ENCODE results near the gene MITF. TPM values are rescaled to one million over a fixed set of nuclear protein-coding genes. Genes with fewer than 3 reads are reported as not detected.

MITF gene
- total RNA-seq, 1 donor from 2014 or later: 6.0 TPM

DNA sequence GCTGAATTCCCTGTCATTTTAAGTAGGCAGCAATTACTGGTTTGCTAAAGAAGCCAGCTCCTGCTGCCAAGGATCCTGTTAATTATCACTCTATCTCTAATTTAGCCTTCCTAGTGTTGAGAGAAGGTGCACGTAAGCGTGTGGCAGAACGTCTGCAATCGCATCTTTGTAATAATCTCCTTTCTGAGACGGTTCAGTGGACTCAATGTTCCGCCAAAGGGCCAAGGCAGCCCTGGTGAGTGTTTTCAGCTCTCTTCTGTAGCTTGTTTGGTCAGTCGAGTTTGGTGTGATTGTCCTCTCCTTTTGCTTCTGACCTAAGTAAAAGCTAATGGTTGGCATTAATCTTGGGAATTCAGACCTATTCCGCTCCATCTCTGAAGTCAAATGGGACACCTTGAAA is 24.2 kb downstream of the MITF start:
- Mint-ChIP-seq H3K4me1 (ENCODE audit: low read depth, unreplicated experiment) (peaks cover 39% of the 10 kb centered on the region), H3K4me3 (ENCODE audit: unreplicated experiment) (no peak overlapping the region)
- no peak for TF ChIP-seq EZH2 (IDR thresholded peaks at IDR 0.05; ENCODE audit: insufficient read depth, low read length)
- TF ChIP-seq, protein P1, sequence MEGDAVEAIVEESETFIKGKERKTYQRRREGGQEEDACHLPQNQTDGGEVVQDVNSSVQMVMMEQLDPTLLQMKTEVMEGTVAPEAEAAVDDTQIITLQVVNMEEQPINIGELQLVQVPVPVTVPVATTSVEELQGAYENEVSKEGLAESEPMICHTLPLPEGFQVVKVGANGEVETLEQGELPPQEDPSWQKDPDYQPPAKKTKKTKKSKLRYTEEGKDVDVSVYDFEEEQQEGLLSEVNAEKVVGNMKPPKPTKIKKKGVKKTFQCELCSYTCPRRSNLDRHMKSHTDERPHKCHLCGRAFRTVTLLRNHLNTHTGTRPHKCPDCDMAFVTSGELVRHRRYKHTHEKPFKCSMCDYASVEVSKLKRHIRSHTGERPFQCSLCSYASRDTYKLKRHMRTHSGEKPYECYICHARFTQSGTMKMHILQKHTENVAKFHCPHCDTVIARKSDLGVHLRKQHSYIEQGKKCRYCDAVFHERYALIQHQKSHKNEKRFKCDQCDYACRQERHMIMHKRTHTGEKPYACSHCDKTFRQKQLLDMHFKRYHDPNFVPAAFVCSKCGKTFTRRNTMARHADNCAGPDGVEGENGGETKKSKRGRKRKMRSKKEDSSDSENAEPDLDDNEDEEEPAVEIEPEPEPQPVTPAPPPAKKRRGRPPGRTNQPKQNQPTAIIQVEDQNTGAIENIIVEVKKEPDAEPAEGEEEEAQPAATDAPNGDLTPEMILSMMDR (IDR thresholded peaks at IDR 0.05; ENCODE audit: insufficient read depth, low read depth, low read length): no peak

DNA sequence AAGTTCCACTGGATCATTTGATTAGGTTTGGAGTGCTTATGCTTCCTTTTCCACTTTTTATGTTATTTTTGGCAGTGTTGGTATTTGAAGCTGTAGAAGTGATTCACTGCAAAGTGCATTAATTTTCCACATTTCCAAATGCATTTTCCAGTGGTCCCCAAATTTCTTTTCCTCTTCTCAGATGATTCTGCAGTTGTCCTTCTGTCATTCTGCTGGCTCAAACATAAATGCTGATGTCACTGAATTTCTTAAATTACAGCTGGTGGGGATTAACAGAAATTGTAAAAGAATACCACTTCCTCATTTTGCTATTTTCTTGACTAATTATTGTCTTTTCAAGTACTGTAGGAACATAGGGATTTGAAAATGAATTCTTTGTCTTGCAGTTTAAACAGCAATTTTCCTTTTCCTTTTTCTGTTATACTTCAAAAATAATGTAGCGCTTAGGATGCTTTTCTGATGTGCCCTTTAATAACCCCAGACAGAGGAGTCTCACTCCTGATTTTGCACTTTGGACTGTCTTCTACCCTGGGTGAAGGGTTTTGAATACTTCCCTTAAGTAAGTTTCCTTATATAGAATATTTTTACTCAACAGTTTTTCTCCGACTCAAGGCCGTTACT is 25.0 kb downstream of the MITF start:
- FAIRE-seq: no peak
- no peaks in the 10 kb centered on the region for H3K27me3 ChIP-seq (ENCODE audit: insufficient read depth, low read length)
- Mint-ChIP-seq H3K9me3 (ENCODE audit: unreplicated experiment) (no peaks in the 10 kb centered on the region), H3K4me3 (ENCODE audit: unreplicated experiment) (no peak overlapping the region), H3K27me3 (ENCODE audit: low read depth, unreplicated experiment) (no peaks in the 10 kb centered on the region), H3K4me1 (ENCODE audit: low read depth, unreplicated experiment) (peaks cover 39% of the 10 kb centered on the region), H3K36me3 (ENCODE audit: low read depth, unreplicated experiment) (peaks cover 2% of the 10 kb centered on the region), H3K27ac (ENCODE audit: unreplicated experiment) (peak overlapping the region; percentile 75)
- no peaks in the 10 kb centered on the region for H3K36me3 ChIP-seq (ENCODE audit: insufficient read depth, low read length)
- H3K27ac ChIP-seq (ENCODE audit: low read depth, low read length): no peak overlapping the region
- no peaks in the 10 kb centered on the region for H4K20me1 ChIP-seq (ENCODE audit: insufficient read depth, low read length)
- no peak for TF ChIP-seq EZH2 (IDR thresholded peaks at IDR 0.05; ENCODE audit: insufficient read depth, low read length)
- TF ChIP-seq, protein P1 (IDR thresholded peaks at IDR 0.05; ENCODE audit: insufficient read depth, low read depth, low read length): no peak
- H3K4me1 ChIP-seq (ENCODE audit: insufficient read depth, low read length): peaks cover 26% of the 10 kb centered on the region
- H3K79me2 ChIP-seq (ENCODE audit: insufficient read depth, low read length): no peaks in the 10 kb centered on the region
- no peak overlapping the region for H2AFZ ChIP-seq (ENCODE audit: low read depth, low read length)
- DNase-seq (ENCODE audit: low read depth): peak; percentile 41
- H3K9me3 ChIP-seq (ENCODE audit: insufficient read depth, low read depth, low read length): no peaks in the 10 kb centered on the region
- H3K9ac ChIP-seq (ENCODE audit: low read length): no peak overlapping the region
- H3K4me3 ChIP-seq (ENCODE audit: insufficient read depth, low read depth, low read length): no peak overlapping the region
- peak overlapping the region; percentile 32 for H3K4me2 ChIP-seq (ENCODE audit: low read length)

More for the DNA sequence above, 24.2 kb downstream of the MITF start:
- Histone ChIP-seq H4K20me1 (ENCODE audit: insufficient read depth, low read length) (no peaks in the 10 kb centered on the region), H3K27ac (ENCODE audit: low read depth, low read length) (no peak overlapping the region), H3K79me2 (ENCODE audit: insufficient read depth, low read length) (no peaks in the 10 kb centered on the region), H3K9me3 (ENCODE audit: insufficient read depth, low read depth, low read length) (no peaks in the 10 kb centered on the region), H3K4me3 (ENCODE audit: insufficient read depth, low read depth, low read length) (no peak overlapping the region), H3K4me2 (ENCODE audit: low read length) (no peak overlapping the region), H3K9ac (ENCODE audit: low read length) (no peak overlapping the region), H2AFZ (ENCODE audit: low read depth, low read length) (no peak overlapping the region), H3K36me3 (ENCODE audit: insufficient read depth, low read length) (no peaks in the 10 kb centered on the region), H3K27me3 (ENCODE audit: insufficient read depth, low read length) (no peaks in the 10 kb centered on the region), H3K4me1 (ENCODE audit: insufficient read depth, low read length) (peaks cover 26% of the 10 kb centered on the region)
- FAIRE-seq (no peak), DNase-seq (ENCODE audit: low read depth) (no peak)
- Mint-ChIP-seq H3K9me3 (ENCODE audit: unreplicated experiment) (no peaks in the 10 kb centered on the region), H3K36me3 (ENCODE audit: low read depth, unreplicated experiment) (no peaks in the 10 kb centered on the region), H3K27me3 (ENCODE audit: low read depth, unreplicated experiment) (no peaks in the 10 kb centered on the region), H3K27ac (ENCODE audit: unreplicated experiment) (no peak overlapping the region)

DNA sequence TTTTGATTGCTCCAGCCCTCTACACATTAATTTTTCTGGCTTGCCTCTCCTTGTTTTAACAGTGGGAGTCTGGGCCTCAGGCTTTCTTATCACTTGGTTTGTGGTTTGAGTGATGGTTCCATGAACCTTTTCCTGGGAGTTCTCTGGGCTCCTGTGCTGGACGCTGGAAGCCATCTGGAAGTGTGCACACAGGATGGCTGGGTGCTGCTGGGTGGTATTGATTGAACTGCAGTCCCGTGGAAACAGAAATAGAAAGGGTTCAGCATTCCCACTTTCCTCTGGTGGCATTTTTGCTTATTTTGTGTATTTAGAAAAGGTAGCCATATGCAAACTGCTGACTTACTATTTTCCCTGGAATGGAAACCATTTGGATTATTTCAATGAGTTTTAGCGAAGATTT is 25.6 kb downstream of the MITF start:
- TF ChIP-seq EZH2 (IDR thresholded peaks at IDR 0.05; ENCODE audit: insufficient read depth, low read length): no peak
- TF ChIP-seq, protein P1 (IDR thresholded peaks at IDR 0.05; ENCODE audit: insufficient read depth, low read depth, low read length): no peak
- H3K4me3 Mint-ChIP-seq (ENCODE audit: unreplicated experiment): no peak overlapping the region
- DNase-seq (ENCODE audit: low read depth) (peak; percentile 40), FAIRE-seq (no peak)
- H3K9ac ChIP-seq (ENCODE audit: low read length): no peak overlapping the region
- no peak overlapping the region for H3K4me3 ChIP-seq (ENCODE audit: insufficient read depth, low read depth, low read length)
- no peaks in the 10 kb centered on the region for H3K36me3 ChIP-seq (ENCODE audit: insufficient read depth, low read length)
- H3K9me3 ChIP-seq (ENCODE audit: insufficient read depth, low read depth, low read length): no peaks in the 10 kb centered on the region
- H3K36me3 Mint-ChIP-seq (ENCODE audit: low read depth, unreplicated experiment): peaks cover 2% of the 10 kb centered on the region
- H3K27me3 ChIP-seq (ENCODE audit: insufficient read depth, low read length): no peaks in the 10 kb centered on the region
- peak overlapping the region; percentile 75 for H3K27ac Mint-ChIP-seq (ENCODE audit: unreplicated experiment)
- H3K27ac ChIP-seq (ENCODE audit: low read depth, low read length): no peak overlapping the region
- H3K9me3 Mint-ChIP-seq (ENCODE audit: unreplicated experiment): no peaks in the 10 kb centered on the region
- H4K20me1 ChIP-seq (ENCODE audit: insufficient read depth, low read length): no peaks in the 10 kb centered on the region
- peaks cover 26% of the 10 kb centered on the region for H3K4me1 ChIP-seq (ENCODE audit: insufficient read depth, low read length)
- H3K4me2 ChIP-seq (ENCODE audit: low read length): peak overlapping the region; percentile 32
- H3K4me1 Mint-ChIP-seq (ENCODE audit: low read depth, unreplicated experiment): peaks cover 46% of the 10 kb centered on the region
- no peaks in the 10 kb centered on the region for H3K79me2 ChIP-seq (ENCODE audit: insufficient read depth, low read length)
- no peaks in the 10 kb centered on the region for H3K27me3 Mint-ChIP-seq (ENCODE audit: low read depth, unreplicated experiment)
- H2AFZ ChIP-seq (ENCODE audit: low read depth, low read length): no peak overlapping the region
